Measurements from ENCODE around the gene CCDC106.

CCDC106 gene

GRCh38 chr19:55667958-55668357 lies 19.9 kb downstream of the CCDC106 start:
- no peak for DNase-seq (ENCODE audit: low read depth)
- TF ChIP-seq CTCF (IDR thresholded peaks at IDR 0.05; ENCODE audit: control insufficient read depth, insufficient read depth, low read depth, low read length, missing control alignments): no peak
- H3K4me3 ChIP-seq (ENCODE audit: control insufficient read depth, low read depth, low read length): no peak overlapping the region

- H3K4me3 ChIP-seq (ENCODE audit: control insufficient read depth, low read depth, low read length): no peak overlapping the region
- no peak for DNase-seq (ENCODE audit: low read depth)
- no peak for TF ChIP-seq CTCF (IDR thresholded peaks at IDR 0.05; ENCODE audit: control insufficient read depth, insufficient read depth, low read depth, low read length, missing control alignments)
These were observed 20.8 kb downstream of the CCDC106 start for GRCh38 chr19:55668603-55669348.

- no peak for DNase-seq (ENCODE audit: low read depth)
- TF ChIP-seq CTCF (IDR thresholded peaks at IDR 0.05; ENCODE audit: control insufficient read depth, insufficient read depth, low read depth, low read length, missing control alignments): no peak
- H3K4me3 ChIP-seq (ENCODE audit: control insufficient read depth, low read depth, low read length): no peak overlapping the region
These were observed 21.6 kb downstream of the CCDC106 start for GRCh38 chr19:55669418-55670279.

GRCh38 chr19:55670280-55671053 lies 22.5 kb downstream of the CCDC106 start:
- no peak for DNase-seq (ENCODE audit: low read depth)
- H3K4me3 ChIP-seq (ENCODE audit: control insufficient read depth, low read depth, low read length): no peak overlapping the region
- TF ChIP-seq CTCF (IDR thresholded peaks at IDR 0.05; ENCODE audit: control insufficient read depth, insufficient read depth, low read depth, low read length, missing control alignments): no peak

- no peak overlapping the region for H3K4me3 ChIP-seq (ENCODE audit: control insufficient read depth, low read depth, low read length)
- no peak for DNase-seq (ENCODE audit: low read depth)
- TF ChIP-seq CTCF (IDR thresholded peaks at IDR 0.05; ENCODE audit: control insufficient read depth, insufficient read depth, low read depth, low read length, missing control alignments): no peak
These were observed 23.0 kb downstream of the CCDC106 start for GRCh38 chr19:55671054-55671378.

- no peak for DNase-seq (ENCODE audit: low read depth)
- no peak for TF ChIP-seq CTCF (IDR thresholded peaks at IDR 0.05; ENCODE audit: control insufficient read depth, insufficient read depth, low read depth, low read length, missing control alignments)
- no peak overlapping the region for H3K4me3 ChIP-seq (ENCODE audit: control insufficient read depth, low read depth, low read length)
These were observed 24.4 kb downstream of the CCDC106 start for GRCh38 chr19:55672418-55672817.

Measured in AG09309 (cell line).